Endodermal cell (in vitro differentiated cells): Measurements from ENCODE around the gene ZNF165. TPM values are rescaled to one million over a fixed set of nuclear protein-coding genes. Genes with fewer than 3 reads are reported as not detected.

Source experiments
- DNase-seq: peaks from one replicate; pipeline ENCODE4 v3.0.0-alpha.2; 2017
- H3K27ac ChIP-seq: 2 replicates; pipeline ENCODE4 v1.5.1; 2013; ENCODE audit warnings: mild to moderate bottlenecking, low read depth, low read length, moderate library complexity
- H3K27me3 ChIP-seq: 2 replicates; pipeline ENCODE4 v1.6.1; 2013; ENCODE audit warnings: mild to moderate bottlenecking, low read length, moderate library complexity; ENCODE audit not compliant: insufficient read depth, control insufficient read depth, poor library complexity, severe bottlenecking
- H3K36me3 ChIP-seq: 2 replicates; pipeline ENCODE4 v1.7.0; 2013; ENCODE audit warnings: mild to moderate bottlenecking, low read length, moderate library complexity; ENCODE audit not compliant: control insufficient read depth, insufficient read depth
- H3K4me1 ChIP-seq: one replicate; pipeline ENCODE4 v1.7.0; 2013; ENCODE audit warnings: low read length; ENCODE audit not compliant: control insufficient read depth, insufficient read depth
- H3K4me3 ChIP-seq: 2 replicates; pipeline ENCODE4 v1.5.1; 2013; ENCODE audit warnings: mild to moderate bottlenecking, low read length, moderate library complexity
- H3K9ac ChIP-seq: 2 replicates; pipeline ENCODE4 v1.6.1; 2013; ENCODE audit warnings: mild to moderate bottlenecking, low read length, moderate library complexity; ENCODE audit not compliant: poor library complexity, severe bottlenecking; ENCODE audit errors: extremely low read depth
- H3K9me3 ChIP-seq: 2 replicates; pipeline ENCODE4 v1.6.1; 2013; ENCODE audit warnings: mild to moderate bottlenecking, low read length, moderate library complexity; ENCODE audit not compliant: control insufficient read depth
- H3K27ac Mint-ChIP-seq: 2 replicates; pipeline ENCODE4 v1.8.0; 2020; ENCODE audit warnings: mixed read lengths
- H3K27me3 Mint-ChIP-seq: 2 replicates; pipeline ENCODE4 v1.8.0; 2021; ENCODE audit warnings: mild to moderate bottlenecking, mixed read lengths; ENCODE audit not compliant: insufficient read depth
- H3K36me3 Mint-ChIP-seq: 2 replicates; pipeline ENCODE4 v1.8.0; 2020; ENCODE audit warnings: low read depth, mixed read lengths
- H3K4me1 Mint-ChIP-seq: 2 replicates; pipeline ENCODE4 v1.8.0; 2020; ENCODE audit warnings: mixed read lengths
- H3K4me3 Mint-ChIP-seq: 2 replicates; pipeline ENCODE4 v1.8.0; 2020; ENCODE audit warnings: mild to moderate bottlenecking, moderate library complexity, mixed read lengths
- H3K9me3 Mint-ChIP-seq: 2 replicates; pipeline ENCODE4 v1.8.0; 2020; ENCODE audit warnings: mild to moderate bottlenecking, mixed read lengths
- CTCF ChIP-seq: fragments of 200-600 bp; sonication (generic); conservative IDR thresholded peaks from 2 replicates; pipeline ENCODE4 v1.5.0; 2021; ENCODE audit warnings: antibody characterized with exemption, mild to moderate bottlenecking
- WGBS, 2 experiments: methylation state at CpG; one replicate each; pipeline versions ENCODE4 v1.1.5 to v1.1.7; 2013; ENCODE audit warnings: missing lambda C conversion rate in 2 of 2, mixed read lengths in 1 of 2; ENCODE audit not compliant: insufficient coverage in 1 of 2, insufficient read length in 1 of 2; 5-methylcytosine and 5-hydroxymethylcytosine counted together
- total RNA-seq, 2 donors: library from RNA; stranded (reverse); fragmentation: NEBNext Ultra II Directional in 1 of 2; extraction: Animal tissue kit (Norgen Biotek cat#: 25700) in 1 of 2; gene quantifications; 2 replicates in 1 of 2; 3 replicates in 1 of 2; pipeline ENCODE4 v1.2.1, GENCODE V29; 2021

ZNF165 gene
- total RNA-seq, 2 donors from 2014 or later, result 5.7 to 7.1 TPM

GRCh38 chr6:28124350-28124970 is 44.1 kb downstream of the ZNF165 start, which contains the start of gene ZSCAN16:
ZSCAN16 (plus strand) TSS chr6:28124609; CDS start chr6:28125444, 835 bp downstream.
- H3K36me3 Mint-ChIP-seq, result peaks cover 38% of the 10 kb centered on the region
- Histone ChIP-seq H3K9ac (peak within 1 kb of the TSS; percentile 39), H3K36me3 (peaks cover 39% of the 10 kb centered on the region), H3K4me1 (no peaks in the 10 kb centered on the region), H3K27ac (no peak within 1 kb of the TSS), H3K4me3 (peak within 1 kb of the TSS; percentile 84), H3K27me3 (no peaks in the 10 kb centered on the region), H3K9me3 (no peaks in the 10 kb centered on the region)
- no peaks in the 10 kb centered on the region for H3K27me3 Mint-ChIP-seq
- peak; percentile 96 for DNase-seq
- peak within 1 kb of the TSS; percentile 95 for H3K27ac Mint-ChIP-seq
- 48 to 51% methylated on average over 12 to 28 of the region's 28 CpGs for WGBS, 2 experiments
- H3K4me1 Mint-ChIP-seq, result peaks cover 12% of the 10 kb centered on the region
- H3K9me3 Mint-ChIP-seq, result no peaks in the 10 kb centered on the region
- H3K4me3 Mint-ChIP-seq, result peak within 1 kb of the TSS; percentile 90
- TF ChIP-seq CTCF, result no peak

GRCh38 chr6:28124971-28125353 is 44.6 kb downstream of the ZNF165 start:
- H3K4me1 Mint-ChIP-seq, result peaks cover 12% of the 10 kb centered on the region
- no peak for TF ChIP-seq CTCF
- DNase-seq, result no peak
- Histone ChIP-seq H3K4me3 (peak overlapping the region; percentile 84), H3K9me3 (no peaks in the 10 kb centered on the region), H3K9ac (peak overlapping the region; percentile 39), H3K27me3 (no peaks in the 10 kb centered on the region), H3K36me3 (peaks cover 39% of the 10 kb centered on the region), H3K27ac (no peak overlapping the region), H3K4me1 (no peaks in the 10 kb centered on the region)
- no peaks in the 10 kb centered on the region for H3K9me3 Mint-ChIP-seq
- peak overlapping the region; percentile 90 for H3K4me3 Mint-ChIP-seq
- H3K27me3 Mint-ChIP-seq, result no peaks in the 10 kb centered on the region
- 70 to 85% methylated on average over 5 to 6 of the region's 6 CpGs for WGBS, 2 experiments
- peaks cover 41% of the 10 kb centered on the region for H3K36me3 Mint-ChIP-seq
- H3K27ac Mint-ChIP-seq, result peak overlapping the region; percentile 95

GRCh38 chr6:28125401-28125800 is 45.0 kb downstream of the ZNF165 start:
- 88 to 98% methylated on average over 4 of the region's 4 CpGs for WGBS, 2 experiments

More at GRCh38 chr6:28125401-28125800, 45.0 kb downstream of the ZNF165 start:
- H3K36me3 Mint-ChIP-seq, result peaks cover 41% of the 10 kb centered on the region
- no peaks in the 10 kb centered on the region for H3K27me3 ChIP-seq
- H3K4me1 Mint-ChIP-seq, result peaks cover 9% of the 10 kb centered on the region
- no peaks in the 10 kb centered on the region for H3K9me3 ChIP-seq
- no peaks in the 10 kb centered on the region for H3K9me3 Mint-ChIP-seq
- no peak overlapping the region for H3K27ac ChIP-seq
- H3K27me3 Mint-ChIP-seq, result no peaks in the 10 kb centered on the region
- peak overlapping the region; percentile 24 for H3K27ac Mint-ChIP-seq
- no peak overlapping the region for H3K4me3 ChIP-seq
- no peak for DNase-seq
- no peak overlapping the region for H3K9ac ChIP-seq
- H3K4me1 ChIP-seq, result no peaks in the 10 kb centered on the region
- H3K36me3 ChIP-seq, result peaks cover 38% of the 10 kb centered on the region
- TF ChIP-seq CTCF, result no peak
- H3K4me3 Mint-ChIP-seq, result peak overlapping the region; percentile 90
